ENCODE results near the gene FHIT.

GRCh38 chr3:59769127-59769750 is 1482.0 kb downstream of the FHIT start:
- TF ChIP-seq CTCF (IDR thresholded peaks at IDR 0.05) (no peak), POLR2A (IDR thresholded peaks at IDR 0.05) (no peak)
